Thyroid gland (tissue), 4 donors: ENCODE results near the gene CLCF1.

Experiments
- POLR2A ChIP-seq, 2 donors: fragments of 450-650 bp; IDR thresholded peaks; one replicate each; pipeline ENCODE4 v1.6.1; 2017; ENCODE audit warnings: antibody characterized with exemption in 2 of 2, mild to moderate bottlenecking in 2 of 2, moderate library complexity in 1 of 2
- TF ChIP-seq, protein P1 (sequence below), 6 experiments: fragments of 200-600 bp in 3 of 6; fragments of 450-650 bp in 3 of 6; sonication (generic) in 3 of 6; IDR thresholded peaks; one replicate each; pipeline ENCODE4 v1.5.1; 2016 to 2019; ENCODE audit warnings: antibody characterized with exemption in 6 of 6, mild to moderate bottlenecking in 2 of 6, inconsistent platforms in 1 of 6, moderate library complexity in 1 of 6

DNA sequence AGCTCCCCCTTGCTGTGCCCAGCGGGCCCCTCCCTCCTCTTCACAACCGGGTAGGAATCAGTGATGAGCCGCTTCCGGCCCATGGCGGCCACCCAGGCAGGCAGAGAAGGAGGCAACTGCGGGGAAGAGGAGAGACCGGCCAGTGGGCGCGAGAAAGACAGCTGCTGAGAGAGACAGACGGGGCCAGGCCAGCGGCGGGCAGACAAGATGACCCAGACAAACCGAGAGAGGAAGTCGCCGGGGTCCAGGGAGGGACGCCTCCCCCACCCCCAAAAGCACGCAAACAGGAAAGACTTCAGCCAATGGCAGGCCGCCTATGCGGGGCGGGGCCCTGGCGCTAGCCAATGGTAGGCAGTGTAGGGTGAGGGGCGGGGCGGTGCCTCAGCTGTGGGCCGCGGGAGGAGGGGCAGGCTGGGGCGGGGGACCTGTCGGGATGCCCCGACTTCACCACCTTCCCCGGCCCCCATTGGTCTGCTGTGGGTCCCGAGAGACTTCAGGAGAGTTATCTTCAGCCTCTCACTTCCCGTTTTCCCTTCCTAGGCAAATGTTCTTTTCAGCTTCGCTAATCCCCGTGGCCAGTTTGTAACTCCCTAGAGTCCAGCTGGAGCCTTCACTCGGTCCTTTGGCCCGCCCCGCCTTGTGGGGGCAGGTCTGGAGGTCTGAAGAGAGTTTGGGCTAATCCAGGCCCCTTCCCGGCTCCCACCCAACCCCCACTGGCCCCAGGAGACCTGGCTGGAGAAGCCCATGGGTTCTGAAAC lies 19.9 kb downstream of the CLCF1 start, which contains the start of gene POLD4:
- TF ChIP-seq, protein P1, sequence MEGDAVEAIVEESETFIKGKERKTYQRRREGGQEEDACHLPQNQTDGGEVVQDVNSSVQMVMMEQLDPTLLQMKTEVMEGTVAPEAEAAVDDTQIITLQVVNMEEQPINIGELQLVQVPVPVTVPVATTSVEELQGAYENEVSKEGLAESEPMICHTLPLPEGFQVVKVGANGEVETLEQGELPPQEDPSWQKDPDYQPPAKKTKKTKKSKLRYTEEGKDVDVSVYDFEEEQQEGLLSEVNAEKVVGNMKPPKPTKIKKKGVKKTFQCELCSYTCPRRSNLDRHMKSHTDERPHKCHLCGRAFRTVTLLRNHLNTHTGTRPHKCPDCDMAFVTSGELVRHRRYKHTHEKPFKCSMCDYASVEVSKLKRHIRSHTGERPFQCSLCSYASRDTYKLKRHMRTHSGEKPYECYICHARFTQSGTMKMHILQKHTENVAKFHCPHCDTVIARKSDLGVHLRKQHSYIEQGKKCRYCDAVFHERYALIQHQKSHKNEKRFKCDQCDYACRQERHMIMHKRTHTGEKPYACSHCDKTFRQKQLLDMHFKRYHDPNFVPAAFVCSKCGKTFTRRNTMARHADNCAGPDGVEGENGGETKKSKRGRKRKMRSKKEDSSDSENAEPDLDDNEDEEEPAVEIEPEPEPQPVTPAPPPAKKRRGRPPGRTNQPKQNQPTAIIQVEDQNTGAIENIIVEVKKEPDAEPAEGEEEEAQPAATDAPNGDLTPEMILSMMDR (IDR thresholded peaks at IDR 0.05), result no peak
- peak in 1 of 2 donors; percentile 89 for TF ChIP-seq POLR2A (IDR thresholded peaks at IDR 0.05)
